ENCODE results near the gene SENP7. TPM values are rescaled to one million over a fixed set of nuclear protein-coding genes. Genes with fewer than 3 reads are reported as not detected.
"Not testable (repeated sequence)": the region's sequence is repeated elsewhere in the genome, so short reads cannot be mapped to it uniquely, and the experiment has no call there.

The SENP7 gene, protein sequence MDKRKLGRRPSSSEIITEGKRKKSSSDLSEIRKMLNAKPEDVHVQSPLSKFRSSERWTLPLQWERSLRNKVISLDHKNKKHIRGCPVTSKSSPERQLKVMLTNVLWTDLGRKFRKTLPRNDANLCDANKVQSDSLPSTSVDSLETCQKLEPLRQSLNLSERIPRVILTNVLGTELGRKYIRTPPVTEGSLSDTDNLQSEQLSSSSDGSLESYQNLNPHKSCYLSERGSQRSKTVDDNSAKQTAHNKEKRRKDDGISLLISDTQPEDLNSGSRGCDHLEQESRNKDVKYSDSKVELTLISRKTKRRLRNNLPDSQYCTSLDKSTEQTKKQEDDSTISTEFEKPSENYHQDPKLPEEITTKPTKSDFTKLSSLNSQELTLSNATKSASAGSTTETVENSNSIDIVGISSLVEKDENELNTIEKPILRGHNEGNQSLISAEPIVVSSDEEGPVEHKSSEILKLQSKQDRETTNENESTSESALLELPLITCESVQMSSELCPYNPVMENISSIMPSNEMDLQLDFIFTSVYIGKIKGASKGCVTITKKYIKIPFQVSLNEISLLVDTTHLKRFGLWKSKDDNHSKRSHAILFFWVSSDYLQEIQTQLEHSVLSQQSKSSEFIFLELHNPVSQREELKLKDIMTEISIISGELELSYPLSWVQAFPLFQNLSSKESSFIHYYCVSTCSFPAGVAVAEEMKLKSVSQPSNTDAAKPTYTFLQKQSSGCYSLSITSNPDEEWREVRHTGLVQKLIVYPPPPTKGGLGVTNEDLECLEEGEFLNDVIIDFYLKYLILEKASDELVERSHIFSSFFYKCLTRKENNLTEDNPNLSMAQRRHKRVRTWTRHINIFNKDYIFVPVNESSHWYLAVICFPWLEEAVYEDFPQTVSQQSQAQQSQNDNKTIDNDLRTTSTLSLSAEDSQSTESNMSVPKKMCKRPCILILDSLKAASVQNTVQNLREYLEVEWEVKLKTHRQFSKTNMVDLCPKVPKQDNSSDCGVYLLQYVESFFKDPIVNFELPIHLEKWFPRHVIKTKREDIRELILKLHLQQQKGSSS
- 10 to 100 TPM in 1 of 2 donors, 1 to 10 TPM in 1; 9.3 to 10.6 TPM for total RNA-seq
- long read RNA-seq, full-length matches to known transcripts, result 1 of 2 reads
- long read RNA-seq, partial matches to known transcripts, result 1 of 2 reads
- long read RNA-seq, other reads (novel, unspliced or antisense), result 0 of 2 reads

DNA sequence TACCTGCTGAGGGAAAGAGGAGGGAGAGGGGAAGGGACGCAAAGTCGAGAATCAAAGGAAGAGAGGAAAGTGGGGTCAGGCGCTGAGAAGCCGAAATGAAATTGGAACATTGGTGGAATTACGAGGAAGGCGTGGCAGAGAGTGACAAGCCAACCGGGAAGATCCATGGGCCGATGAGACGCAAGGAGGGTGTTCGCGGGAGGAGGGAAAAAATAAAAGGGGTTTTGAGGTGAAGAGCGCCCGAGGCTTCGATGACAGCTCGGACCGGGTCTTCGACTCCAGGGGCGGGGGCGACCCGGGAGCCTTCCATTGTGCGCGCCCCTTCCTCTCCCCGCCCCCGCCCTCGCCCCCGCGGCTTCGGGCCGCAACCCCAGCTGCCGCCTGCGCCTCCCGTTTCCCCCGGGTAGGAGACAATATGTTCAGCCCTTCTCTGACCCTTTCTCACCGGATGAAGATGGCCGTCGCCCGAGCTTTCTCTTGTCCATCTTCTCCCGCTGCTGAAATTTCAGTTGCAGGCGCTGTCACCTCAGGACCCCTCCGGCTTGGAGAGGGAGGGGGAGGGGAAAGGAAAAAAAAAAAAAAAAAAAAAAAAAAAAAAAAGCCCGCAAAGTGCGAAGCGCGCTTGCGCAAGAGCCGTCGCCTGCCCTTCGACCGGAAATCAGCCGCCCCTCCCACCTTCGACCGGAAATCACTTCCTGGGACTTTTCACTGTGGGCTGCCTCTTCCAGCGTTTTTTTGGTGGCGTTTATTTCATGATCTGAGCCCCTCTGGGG lies at the start of gene SENP7:
TSS of gene SENP7 (minus strand) at position 567 of the 773 bp plus-strand sequence. CDS start at position 485, 82 bp downstream.
- intact Hi-C loops (cut with DNase I), result loop anchor here in 1 of 2 donors (5.0 kb wide), 1 partner anchor 49 kb away; the partner anchor contains the start of gene TRMT10C
- DNase-seq, result peak; percentile 92
- ATAC-seq, result peak; percentile 91 to 92

DNA sequence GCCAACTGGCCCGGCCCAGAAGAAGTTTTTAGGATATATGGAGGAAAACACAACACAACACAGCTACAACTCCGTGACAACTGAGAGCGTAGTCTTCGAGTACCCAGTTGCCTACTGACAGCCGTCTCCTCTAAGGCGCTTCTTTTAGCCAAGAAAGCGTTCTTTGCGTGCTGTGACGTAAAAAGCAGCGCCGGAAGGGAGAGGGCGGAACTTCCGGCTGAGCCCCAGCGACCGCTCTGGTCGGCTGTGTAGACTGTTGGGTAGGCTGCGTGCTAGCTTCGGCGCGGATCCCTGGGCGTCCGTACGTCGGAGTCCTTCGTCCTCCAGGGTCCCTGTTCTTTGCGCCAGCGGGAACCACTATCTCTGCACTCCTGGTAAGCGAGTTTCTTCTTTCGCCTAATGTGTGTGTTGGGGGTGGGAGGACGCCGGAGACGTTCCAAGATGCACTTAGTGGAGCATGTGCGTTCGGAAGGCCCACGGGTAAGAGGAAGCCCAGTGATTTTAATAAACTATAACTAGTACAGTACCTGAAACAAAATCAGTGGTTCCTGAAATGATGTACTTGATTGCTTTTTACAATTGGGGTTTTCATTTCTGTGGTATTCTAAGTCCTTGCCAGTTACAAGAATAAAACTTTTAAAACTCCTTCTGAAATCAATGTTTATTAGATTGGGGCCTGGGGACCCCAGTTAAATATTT lies 48.8 kb upstream of the SENP7 start, which contains the start of gene TRMT10C:
TSS of gene TRMT10C (plus strand) at position 239 of the 699 bp plus-strand sequence. CDS start 2,914 bp downstream, outside the sequence.
- peak; percentile 91 for DNase-seq
- intact Hi-C loops (cut with DNase I), result loop anchor here in 1 of 2 donors (5.0 kb wide), 1 partner anchor 49 kb away; the partner anchor contains the start of gene SENP7
- ATAC-seq, result peak; percentile 100

DNA sequence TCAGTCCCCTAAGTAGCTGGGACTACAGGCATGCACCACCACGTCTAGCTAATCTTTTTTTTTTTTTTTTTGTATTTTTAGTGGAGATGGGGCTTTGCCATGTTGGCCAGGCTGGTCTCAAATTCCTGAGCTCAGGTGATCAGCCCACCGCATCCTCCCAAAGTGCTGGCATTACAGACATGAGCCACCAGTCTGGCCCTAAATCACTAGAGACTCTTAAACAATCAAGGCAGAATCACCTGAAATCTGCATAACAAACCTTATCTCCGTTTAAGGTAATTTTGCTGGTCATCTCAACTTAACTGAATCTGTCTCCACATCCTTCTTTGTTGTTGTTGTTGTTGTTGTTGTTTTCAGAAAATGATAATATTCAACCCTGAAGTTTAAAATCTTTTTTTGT lies 43.1 kb upstream of the SENP7 start:
- DNase-seq (no peak), ATAC-seq (no peak)
- intact Hi-C loops (cut with DNase I), result no loop called here

DNA sequence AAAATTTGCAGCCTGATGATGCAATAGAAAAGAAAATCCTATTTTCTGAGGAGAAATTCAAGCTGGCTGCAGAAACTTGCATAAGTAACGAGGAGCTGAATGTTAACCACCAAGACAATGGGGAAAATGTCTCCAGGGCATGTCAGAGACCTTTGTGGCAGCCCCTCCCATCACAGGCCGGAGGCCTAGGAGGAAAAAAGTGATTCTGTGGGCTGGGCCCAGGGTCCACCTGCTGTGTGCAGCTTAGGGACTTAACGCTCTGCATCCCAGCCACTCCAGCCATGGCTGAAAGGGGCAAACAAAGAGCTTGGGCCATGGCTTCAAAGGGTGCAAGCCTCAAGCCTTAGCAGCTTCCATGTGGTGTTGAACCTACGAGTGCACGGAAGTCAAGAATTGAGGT lies 40.4 kb upstream of the SENP7 start:
- intact Hi-C loops (cut with DNase I); ATAC-seq; DNase-seq: not testable (repeated sequence)

DNA sequence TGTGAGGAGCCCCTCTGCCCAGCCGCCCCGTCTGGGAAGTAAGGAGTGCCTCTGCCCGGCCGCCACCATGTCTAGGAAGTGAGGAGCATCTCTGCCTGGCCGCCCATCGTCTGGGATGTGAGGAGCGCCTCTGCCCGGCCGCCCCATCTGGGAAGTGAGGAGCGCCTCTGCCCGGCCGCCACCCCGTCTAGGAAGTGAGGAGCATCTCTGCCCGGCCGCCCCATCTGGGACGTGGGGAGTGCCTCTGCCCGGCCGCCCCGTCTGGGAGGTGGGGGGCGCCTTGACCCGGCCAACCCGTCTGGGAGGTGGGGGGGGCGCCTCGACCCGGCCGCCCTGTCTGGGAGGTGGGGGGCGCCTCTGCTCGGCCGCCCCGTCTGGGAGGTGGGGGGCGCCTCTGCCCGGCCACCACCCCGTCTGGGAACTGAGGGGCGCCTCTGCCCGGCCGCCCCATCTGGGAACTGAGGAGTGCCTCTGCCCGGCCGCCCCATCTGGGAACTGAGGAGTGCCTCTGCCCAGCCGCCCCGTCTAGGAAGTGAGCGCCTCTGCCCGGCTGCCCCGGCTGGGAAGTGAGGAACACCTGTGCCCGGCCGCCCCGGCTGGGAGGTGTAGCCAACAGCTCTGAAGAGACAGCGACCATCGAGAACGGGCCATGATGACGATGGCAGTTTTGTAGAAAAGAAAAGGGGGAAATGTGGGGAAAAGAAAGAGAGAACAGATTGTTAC lies 38.5 kb upstream of the SENP7 start:
- DNase-seq; intact Hi-C loops (cut with DNase I); ATAC-seq: not testable (repeated sequence)

DNA sequence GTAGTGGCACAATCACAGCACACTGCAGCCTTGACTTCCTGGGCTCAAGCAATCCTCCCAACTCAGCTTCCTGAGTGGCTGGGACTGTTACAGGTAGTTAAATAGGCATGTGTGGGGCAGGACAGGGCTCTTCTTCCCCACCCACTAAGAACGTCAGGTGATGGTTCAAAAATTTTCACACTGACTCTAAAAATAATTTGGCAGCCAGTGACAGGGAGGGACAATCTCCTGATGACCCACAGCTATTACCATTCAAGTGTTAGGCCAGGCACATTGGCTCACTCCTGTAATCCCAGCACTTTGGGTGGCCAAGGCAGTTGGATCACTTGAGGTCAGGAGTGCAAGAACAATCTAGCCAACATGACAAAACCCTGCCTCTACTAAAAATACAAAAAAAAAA lies 36.5 kb upstream of the SENP7 start:
- peak in 1 of 2 donors; percentile 47 for ATAC-seq
- no peak for DNase-seq
- intact Hi-C loops (cut with DNase I), result no loop called here

DNA sequence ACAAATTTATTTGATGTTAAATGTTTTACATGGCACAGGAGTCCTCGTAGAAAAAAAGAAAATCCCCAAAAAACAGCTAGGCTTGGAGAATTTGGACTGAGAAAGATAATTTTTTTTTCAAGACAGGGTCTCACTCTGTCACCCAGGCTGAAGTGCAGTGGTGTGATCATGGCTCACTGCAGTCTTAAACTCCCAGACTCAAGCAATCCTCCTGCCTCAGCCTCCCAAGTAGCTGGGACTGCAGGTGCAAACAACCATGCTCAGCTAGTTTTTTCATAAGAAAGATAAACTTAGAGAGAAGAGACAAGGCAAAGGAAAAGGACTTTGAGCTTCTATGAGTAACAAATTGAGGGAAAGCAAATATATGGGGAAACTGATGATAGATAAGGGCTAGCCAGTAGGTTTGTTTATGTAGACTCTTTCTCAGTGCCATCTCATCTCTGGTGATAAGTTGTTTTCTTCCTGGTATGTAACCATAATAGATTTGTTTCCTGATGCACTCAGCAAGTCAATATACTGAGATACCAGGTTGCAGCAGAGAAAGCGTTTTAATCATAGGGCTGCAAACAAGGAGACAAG lies 35.6 kb upstream of the SENP7 start:
- ATAC-seq, result no peak
- intact Hi-C loops (cut with DNase I), result no loop called here
- DNase-seq, result no peak

DNA sequence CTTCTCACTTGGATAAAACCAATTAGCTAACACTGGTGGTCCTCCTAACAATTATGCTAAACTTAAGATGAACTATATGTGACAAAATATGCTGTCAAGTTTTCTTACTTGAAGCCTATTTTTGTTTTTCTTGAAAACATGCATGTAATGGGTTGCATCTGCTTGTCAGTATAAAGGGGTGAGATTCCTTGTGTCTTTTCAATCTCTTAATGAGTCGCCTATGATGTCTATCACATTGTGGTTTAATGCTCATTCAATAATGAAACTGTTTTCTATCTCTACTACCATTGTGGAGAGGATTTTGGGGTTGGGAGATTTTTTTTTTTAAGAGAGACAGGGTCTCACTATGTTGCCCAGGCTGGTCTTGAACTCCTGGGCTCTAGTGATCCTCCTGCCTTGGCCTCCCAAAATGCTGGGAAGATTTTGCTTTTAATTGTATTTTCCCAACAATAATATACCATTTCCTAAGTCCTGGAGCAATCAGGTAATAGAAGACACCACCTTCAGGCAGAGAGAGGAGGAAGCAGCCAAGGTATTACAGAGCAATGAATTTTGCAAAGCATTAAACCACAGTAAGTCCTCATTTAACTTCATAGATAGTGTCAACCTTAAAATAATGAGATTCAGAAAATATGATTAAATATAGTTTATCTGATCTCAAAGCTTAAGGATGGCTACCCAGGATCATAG lies 31.3 kb upstream of the SENP7 start:
- ATAC-seq (no peak), DNase-seq (no peak)
- intact Hi-C loops (cut with DNase I), result no loop called here

DNA sequence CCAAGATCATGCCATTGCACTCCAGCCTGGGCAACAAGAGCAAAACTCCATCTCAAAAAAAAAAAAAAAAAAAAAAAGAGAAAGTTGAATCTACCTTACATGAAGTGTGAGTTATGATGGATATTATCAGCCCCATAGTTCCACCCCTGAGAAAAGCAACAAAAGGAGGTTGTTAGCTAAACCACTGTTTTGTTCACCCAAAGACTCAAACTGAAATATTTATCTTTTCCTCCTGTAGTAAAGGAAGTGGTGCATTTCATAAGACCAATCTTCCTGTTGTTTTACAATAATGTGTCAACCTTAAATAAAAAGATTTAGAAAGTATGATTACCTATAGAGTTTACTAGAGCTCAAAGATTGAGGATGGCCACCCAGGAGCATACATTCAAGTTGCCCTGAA lies 29.9 kb upstream of the SENP7 start:
- intact Hi-C loops (cut with DNase I), result no loop called here
- DNase-seq (no peak), ATAC-seq (no peak)

DNA sequence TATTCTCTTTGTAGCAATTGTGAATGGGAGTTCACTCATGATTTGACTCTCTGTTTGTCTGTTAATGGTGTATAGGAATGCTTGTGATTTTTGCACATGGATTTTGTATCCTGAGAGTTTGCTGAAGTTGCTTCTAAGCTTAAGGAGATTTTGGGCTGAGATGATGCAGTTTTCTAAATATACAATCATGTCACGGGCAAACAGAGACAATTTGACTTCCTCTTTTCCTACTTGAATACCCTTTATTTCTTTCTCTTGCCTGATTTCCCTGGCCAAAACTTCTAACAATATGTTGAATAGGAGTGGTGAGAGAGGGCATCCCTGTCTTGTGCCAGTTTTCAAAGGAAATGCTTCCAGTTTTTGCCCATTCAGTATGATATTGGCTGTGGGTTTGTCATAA lies 23.9 kb upstream of the SENP7 start:
- intact Hi-C loops (cut with DNase I); ATAC-seq; DNase-seq: not testable (repeated sequence)

DNA sequence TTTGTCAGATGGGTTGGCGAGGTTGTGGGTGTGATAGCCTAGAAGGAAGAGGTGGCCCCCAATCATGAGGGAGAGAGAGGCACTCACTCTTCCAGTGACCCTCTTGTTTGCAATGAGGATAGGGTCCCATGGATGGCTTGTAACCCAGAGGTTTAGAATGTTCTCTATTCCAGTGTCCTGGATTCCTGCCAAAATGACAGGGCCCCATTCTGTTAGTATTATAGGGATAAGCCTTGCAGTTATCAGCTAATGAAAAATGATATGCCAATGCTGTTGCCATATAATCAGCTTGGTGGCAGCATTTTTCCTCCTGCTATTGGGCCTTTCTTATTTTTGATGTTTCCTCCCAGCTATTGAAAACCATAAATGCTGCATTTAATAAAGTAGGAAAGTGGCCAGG lies 23.3 kb upstream of the SENP7 start:
- ATAC-seq, result no peak
- no peak for DNase-seq
- intact Hi-C loops (cut with DNase I), result no loop called here

DNA sequence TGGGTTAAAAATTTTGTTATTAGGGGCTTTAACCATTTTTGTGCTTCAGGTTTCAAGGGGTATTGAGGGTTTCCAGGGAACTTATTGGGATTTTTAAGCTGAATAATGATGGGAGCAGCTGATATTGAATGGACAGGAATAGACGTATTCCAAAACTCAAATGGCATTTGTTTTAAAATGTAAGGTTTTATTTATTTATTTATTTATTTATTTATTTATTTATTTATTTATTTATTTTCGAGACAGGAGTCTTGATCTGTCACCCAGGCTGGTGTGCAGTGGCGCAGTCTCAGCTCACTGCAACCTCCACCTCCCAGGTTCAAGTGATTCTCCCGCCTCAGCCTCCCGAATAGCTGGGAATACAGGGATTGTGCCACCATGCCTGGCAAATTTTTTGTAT lies 22.2 kb upstream of the SENP7 start:
- DNase-seq, result no peak
- ATAC-seq, result no peak
- intact Hi-C loops (cut with DNase I), result no loop called here

DNA sequence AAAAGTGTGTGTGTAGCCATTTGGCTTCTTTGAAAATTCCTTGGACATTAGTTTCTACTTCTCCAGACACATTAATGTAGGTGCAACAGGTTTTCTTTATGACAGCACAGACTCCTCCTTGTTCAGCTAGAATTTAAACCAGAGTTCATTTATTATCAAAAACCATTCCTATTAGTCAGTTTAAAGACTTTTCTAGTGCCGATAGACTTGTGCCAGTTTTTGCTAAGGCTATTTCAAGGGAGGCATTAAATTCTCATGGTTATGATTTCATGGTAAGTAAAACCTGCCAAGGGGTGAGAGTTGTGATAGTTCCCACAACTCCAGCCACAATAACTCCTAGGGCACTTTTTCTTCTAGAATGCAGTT lies 20.6 kb upstream of the SENP7 start:
- ATAC-seq (peak in 1 of 2 donors; percentile 27), DNase-seq (no peak)
- intact Hi-C loops (cut with DNase I), result no loop called here

DNA sequence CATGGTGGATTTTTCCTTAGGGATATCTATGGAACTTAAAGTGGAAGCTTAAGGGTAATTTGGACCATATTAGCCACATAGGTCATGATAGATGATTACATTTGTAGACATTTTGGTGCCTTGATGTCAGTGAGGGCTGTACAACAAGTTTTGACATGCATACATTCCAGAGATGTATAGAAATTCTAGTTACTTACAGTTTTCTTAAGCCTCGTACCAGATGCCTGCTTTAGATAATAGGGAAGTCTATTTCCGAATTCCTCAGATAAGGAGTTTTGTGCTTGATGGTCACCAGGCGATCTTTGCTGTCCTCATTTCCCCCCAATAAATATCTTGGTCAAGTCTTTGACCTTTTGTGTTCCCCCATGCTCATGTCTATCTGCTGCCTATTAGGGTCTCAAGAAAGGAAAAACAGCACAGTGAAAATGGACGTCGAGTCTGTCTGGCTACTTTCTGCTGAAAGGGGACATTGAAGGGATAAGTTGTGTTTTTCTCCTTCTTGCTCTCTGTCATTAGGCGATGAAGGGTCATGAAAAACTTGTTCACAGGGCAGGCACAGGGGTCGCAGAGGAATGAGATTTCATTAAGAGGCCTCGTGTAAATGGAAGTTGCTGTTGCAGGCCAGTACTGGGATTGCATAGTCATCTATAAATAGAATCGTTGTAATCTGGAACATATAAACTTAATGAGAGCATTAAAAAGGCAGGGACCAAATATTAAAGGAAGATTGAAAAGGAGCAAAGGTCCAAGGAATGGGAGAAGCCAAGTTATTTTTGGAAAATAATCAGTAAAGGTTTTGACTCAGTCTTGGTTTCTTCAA lies 20.0 kb upstream of the SENP7 start:
- no peak for DNase-seq
- intact Hi-C loops (cut with DNase I), result no loop called here
- peak in 1 of 2 donors; percentile 22 for ATAC-seq

DNA sequence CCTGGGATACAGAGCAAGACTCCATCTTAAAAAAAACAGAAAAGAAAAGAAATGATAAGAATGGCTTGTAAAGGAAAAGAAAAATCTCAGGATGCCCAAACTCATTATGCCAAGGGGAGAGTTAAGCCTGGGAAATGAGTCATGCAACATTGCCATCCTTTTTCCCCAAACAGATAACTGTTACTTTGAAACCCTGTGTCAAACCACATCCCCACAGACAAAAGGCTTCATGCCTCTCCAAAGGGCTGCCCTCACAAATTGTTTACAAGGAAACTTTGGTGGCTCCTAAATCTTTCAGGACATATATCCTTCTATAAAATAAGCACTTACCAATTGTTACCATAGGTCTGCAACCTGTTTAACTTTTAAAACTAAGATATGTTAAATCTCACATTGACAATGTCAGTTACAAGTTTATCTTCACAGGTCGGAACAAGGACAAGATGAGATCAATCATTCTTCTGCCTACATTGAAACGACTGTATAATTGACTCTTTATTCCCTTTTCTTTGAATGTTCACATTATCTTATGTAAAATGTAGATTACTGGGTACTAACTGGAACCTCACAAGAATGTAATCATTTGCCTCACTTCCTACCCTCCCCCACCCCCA lies 18.6 kb upstream of the SENP7 start:
- ATAC-seq, result no peak
- intact Hi-C loops (cut with DNase I), result no loop called here
- DNase-seq, result no peak
